Neutrophil (primary cell): ENCODE data around the gene ADRA2B.
"Not testable (repeated sequence)": the region's sequence is repeated elsewhere in the genome, so short reads cannot be mapped to it uniquely, and the experiment has no call there.

ENCODE experiments used
- H3K27ac ChIP-seq: fragments of 200-600 bp; sonication (generic); 2 replicates; pipeline ENCODE4 v1.5.1; 2016; ENCODE audit warnings: mild to moderate bottlenecking, moderate library complexity
- H3K27me3 ChIP-seq: fragments of 200-600 bp; sonication (generic); 2 replicates; pipeline ENCODE4 v1.6.0; 2016; ENCODE audit warnings: mild to moderate bottlenecking
- H3K36me3 ChIP-seq: fragments of 200-600 bp; sonication (generic); 2 replicates; pipeline ENCODE4 v1.5.1; 2017
- H3K4me1 ChIP-seq, 2 experiments: fragments of 200-600 bp in 1 of 2; sonication (generic) in 1 of 2; 1 replicate in 1 of 2; 2 replicates in 1 of 2; pipeline versions ENCODE4 v1.5.1 to v1.6.1; 2013 to 2016; ENCODE audit warnings: low read depth in 1 of 2, low read length in 1 of 2, mild to moderate bottlenecking in 1 of 2, moderate library complexity in 1 of 2; ENCODE audit not compliant: control insufficient read depth in 1 of 2, insufficient read depth in 1 of 2
- H3K4me3 ChIP-seq, 2 experiments: fragments of 200-600 bp in 1 of 2; sonication (generic) in 1 of 2; 1 replicate in 1 of 2; 2 replicates in 1 of 2; pipeline ENCODE4 v1.5.1; 2013 to 2016; ENCODE audit warnings: low read depth in 1 of 2, low read length in 1 of 2, mild to moderate bottlenecking in 1 of 2, moderate library complexity in 1 of 2
- H3K9me3 ChIP-seq: fragments of 200-600 bp; sonication (generic); 2 replicates; pipeline ENCODE4 v1.5.1; 2016
- TF ChIP-seq, protein P1 (sequence below): fragments of 200-600 bp; sonication (generic); IDR thresholded peaks from 2 replicates; pipeline ENCODE4 v1.5.1; 2016; ENCODE audit warnings: antibody characterized with exemption

ADRA2B gene

DNA sequence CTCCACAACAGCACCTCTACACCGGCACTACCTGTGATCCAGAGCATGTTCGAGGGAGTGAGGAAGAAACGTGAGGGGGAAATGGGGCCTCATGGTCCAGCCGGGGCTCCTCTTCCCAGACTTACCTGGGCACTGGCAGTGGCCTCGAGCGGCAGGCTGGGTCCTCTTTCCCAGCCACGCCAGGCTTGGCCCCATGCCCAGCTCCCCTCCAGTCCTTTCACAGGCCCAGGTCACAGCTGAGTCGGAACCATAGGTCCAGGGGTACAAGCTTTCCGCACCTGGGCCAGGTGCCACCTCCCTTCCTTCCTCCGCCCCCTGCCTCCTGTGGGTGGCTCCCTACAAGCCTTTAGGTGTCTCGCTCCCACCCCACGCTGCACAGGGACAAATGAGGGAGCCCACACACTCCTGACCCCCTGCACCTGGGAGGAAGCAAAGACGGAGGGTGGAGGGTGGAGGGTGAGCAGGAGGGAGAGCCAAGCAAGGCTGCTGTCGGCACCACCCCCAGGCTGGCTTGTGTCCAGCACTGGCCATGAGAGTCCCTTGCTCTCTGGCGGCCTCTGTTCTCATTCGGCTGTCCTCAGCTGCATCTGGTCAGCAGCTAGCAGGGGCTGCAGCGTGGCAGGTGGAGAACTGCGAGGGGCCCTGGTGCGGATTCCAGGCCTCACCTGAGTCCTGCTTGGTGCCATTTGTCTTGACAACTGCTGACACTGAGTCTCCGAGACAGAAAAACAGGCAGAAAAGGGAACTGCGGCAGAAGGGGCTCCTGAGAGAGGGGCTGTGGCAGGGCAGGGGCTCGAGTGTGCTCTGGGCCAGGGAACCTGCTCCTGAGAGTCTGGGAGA, 26.8 kb downstream of the ADRA2B start:
- Histone ChIP-seq H3K36me3 (no peaks in the 10 kb centered on the region), H3K27me3 (no peaks in the 10 kb centered on the region), H3K4me1 (peaks cover 9 to 10% of the 10 kb centered on the region in 2 experiments), H3K27ac (no peak overlapping the region), H3K9me3 (no peaks in the 10 kb centered on the region), H3K4me3 (no peak overlapping the region)
- TF ChIP-seq, protein P1, sequence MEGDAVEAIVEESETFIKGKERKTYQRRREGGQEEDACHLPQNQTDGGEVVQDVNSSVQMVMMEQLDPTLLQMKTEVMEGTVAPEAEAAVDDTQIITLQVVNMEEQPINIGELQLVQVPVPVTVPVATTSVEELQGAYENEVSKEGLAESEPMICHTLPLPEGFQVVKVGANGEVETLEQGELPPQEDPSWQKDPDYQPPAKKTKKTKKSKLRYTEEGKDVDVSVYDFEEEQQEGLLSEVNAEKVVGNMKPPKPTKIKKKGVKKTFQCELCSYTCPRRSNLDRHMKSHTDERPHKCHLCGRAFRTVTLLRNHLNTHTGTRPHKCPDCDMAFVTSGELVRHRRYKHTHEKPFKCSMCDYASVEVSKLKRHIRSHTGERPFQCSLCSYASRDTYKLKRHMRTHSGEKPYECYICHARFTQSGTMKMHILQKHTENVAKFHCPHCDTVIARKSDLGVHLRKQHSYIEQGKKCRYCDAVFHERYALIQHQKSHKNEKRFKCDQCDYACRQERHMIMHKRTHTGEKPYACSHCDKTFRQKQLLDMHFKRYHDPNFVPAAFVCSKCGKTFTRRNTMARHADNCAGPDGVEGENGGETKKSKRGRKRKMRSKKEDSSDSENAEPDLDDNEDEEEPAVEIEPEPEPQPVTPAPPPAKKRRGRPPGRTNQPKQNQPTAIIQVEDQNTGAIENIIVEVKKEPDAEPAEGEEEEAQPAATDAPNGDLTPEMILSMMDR: no peak

DNA sequence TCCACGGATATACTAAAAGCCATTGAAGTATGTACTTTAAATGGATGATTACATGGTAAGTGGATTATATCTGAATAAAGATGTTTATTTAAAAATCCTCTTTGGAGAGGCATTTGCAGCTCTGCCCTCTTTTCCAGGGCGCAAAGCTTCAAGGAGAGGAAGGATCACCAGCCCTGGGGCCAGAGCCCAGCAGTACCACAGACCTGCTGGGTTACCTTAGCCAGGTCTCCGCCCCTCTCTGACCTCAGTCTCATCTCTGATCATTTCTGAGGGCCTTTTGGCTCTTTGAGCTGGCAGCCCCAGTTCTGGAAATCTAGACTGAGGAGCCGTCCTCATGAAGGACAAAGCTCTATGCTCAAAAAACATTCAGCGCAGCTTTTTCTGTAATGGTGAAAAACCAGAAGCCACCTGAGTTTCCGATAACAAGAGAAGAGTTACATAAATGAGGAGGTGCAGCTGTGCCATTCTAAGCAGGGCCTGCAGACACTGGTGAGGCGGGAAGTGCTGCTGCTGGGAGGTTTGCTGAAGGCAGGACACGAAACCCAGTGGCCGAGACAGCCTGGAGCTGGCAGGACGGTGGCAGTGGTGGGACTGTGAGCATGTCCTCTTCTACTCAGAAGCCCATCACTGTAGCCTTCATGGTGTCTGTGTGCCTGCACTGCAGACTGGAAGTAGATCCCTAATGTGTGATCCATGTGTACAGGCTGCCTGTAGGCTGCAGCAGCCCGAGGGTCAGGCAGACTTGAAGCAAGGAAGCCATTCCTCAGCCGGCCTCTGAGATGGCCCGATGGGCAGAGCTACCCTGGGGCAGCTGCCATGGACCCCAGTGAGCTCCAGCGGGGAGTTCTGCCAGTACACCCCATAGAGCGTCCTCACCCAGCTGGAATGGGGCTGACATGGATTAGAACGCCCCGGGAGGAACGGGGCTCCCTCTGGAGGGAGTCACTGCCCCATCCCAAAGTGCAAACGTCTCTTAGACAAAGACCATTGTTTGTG, 27.7 kb downstream of the ADRA2B start:
- H3K4me1 ChIP-seq: peaks cover 9 to 10% of the 10 kb centered on the region in 2 experiments
- H3K4me3 ChIP-seq: no peak overlapping the region
- H3K36me3 ChIP-seq: no peaks in the 10 kb centered on the region
- TF ChIP-seq, protein P1: no peak
- H3K9me3 ChIP-seq: no peaks in the 10 kb centered on the region
- no peaks in the 10 kb centered on the region for H3K27me3 ChIP-seq
- H3K27ac ChIP-seq: no peak overlapping the region

DNA sequence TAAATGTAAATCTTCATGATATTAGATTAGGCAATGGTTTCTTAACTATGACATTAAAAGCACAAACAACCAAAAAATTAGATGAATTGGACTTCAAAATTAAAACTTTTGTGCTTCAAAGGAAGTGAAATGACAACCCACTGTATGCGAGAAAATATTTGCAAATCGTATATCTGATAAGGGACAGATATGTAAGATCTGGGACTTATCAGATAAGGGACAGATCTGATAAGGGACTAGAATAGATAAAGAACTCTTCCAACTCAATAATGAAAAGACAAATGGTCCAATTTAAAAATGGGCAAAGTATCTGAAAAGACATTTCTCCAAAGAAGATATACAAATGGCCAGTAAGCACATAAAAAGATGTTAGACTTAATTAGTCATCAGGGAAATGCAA, 29.2 kb downstream of the ADRA2B start:
- Histone ChIP-seq H3K27ac (no peak overlapping the region), H3K9me3 (no peaks in the 10 kb centered on the region), H3K27me3 (no peaks in the 10 kb centered on the region), H3K4me1 (peaks cover 6 to 8% of the 10 kb centered on the region in 2 experiments), H3K4me3 (no peak overlapping the region), H3K36me3 (no peaks in the 10 kb centered on the region)
- TF ChIP-seq, protein P1: no peak

DNA sequence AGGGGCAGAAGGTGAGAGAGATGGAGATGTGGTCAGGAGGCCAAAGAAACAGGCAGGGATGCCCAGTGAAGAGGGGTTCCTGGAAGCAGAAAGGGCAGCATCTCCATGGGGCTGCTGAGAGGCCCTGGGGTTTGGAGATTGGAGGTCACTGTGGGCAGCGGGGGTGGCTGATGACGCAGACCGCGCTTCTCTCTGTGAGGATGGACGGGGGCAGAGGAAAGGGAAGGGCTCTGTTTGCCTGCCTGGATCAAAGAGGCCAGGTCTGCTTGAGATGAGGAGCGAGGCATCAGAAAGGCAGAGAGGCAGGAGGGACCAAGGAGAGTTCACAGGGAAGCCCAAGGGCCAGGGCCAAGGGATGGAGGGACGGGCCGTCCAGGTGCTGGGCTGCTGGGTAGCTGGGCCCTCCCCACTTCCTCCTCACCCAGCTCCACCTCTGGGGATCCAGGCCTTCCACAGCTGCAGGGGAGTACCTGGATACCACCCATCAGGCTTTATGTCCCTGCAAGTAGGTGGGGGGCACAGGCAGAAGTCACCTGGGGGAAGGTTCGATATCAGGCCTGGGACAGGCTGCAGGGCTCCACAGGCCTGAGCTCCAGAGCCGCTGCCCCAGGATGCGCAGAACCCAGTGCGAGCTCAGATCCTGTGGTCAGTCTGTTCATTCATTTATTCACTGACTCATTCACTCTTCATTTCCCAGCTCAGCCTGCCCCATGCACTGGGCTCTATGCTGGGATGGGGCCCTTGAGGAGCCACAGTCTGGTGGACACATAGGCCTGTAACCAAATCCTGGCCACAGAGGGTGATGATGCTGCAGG, 30.6 kb downstream of the ADRA2B start:
- Histone ChIP-seq H3K27ac (no peak overlapping the region), H3K36me3 (no peaks in the 10 kb centered on the region), H3K4me1 (peaks cover 6 to 8% of the 10 kb centered on the region in 2 experiments), H3K27me3 (no peaks in the 10 kb centered on the region), H3K9me3 (no peaks in the 10 kb centered on the region), H3K4me3 (no peak overlapping the region)
- TF ChIP-seq, protein P1: no peak

DNA sequence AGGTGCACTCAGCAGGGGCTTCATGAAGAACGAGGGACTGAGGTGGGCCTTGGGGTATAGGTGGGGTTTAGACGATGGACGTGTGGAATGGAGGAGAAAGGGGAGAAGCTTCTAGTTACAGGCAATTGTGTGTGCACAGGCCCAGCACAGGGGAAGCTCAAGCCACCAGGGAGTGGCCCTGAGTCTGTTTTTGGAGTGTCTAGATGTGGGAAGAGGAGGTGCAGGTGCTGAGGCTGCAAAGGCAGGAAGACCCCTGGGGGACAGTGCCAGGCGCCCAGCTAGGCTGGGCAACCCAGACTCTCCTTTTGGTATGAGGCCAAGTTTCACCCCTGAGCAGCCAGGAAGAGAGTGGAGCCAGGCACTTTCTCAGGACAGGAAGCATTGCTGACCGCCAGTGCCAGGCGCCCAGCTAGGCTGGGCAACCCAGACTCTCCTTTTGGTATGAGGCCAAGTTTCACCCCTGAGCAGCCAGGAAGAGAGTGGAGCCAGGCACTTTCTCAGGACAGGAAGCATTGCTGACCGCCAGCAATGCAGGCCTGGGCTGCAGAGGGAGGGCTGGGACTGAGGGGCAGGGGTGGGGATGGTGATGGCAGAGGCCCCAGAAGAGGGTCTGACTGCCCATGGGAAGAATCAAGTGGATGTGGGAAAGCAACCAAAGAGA, 31.4 kb downstream of the ADRA2B start:
- H3K36me3 ChIP-seq, H3K4me1 ChIP-seq, H3K27me3 ChIP-seq, H3K27ac ChIP-seq, H3K4me3 ChIP-seq, H3K9me3 ChIP-seq: not testable (repeated sequence)
